Transverse colon (tissue), 4 donors: ENCODE results near the gene SLC24A3. TPM values are rescaled to one million over a fixed set of nuclear protein-coding genes. Genes with fewer than 3 reads are reported as not detected.
A peak's percentile ranks its signal among the peaks of the same experiment; 100 is the strongest.

Experiments used
- DNase-seq: peaks from one replicate; pipeline ENCODE4 v3.0.0-alpha.2; 2019
- H3K27ac ChIP-seq, 4 donors: fragments of 200-600 bp; sonication (generic); 2 replicates each; pipeline ENCODE4 v1.5.1; 2016 to 2018; ENCODE audit warnings: inconsistent platforms in 4 of 4
- H3K27me3 ChIP-seq: fragments of 200-600 bp; sonication (generic); 2 replicates; pipeline ENCODE4 v1.5.1; 2017; ENCODE audit warnings: inconsistent platforms
- H3K36me3 ChIP-seq, 4 donors: fragments of 200-600 bp; sonication (generic); 2 replicates each; pipeline ENCODE4 v1.5.1; 2017 to 2019; ENCODE audit warnings: inconsistent platforms in 4 of 4
- H3K4me1 ChIP-seq, 4 donors: fragments of 200-600 bp; sonication (generic); 2 replicates each; pipeline ENCODE4 v1.5.1; 2017 to 2020; ENCODE audit warnings: inconsistent platforms in 4 of 4
- H3K4me3 ChIP-seq, 4 donors: fragments of 200-600 bp; sonication (generic); 1 replicate in 1 of 4; 2 replicates in 3 of 4; pipeline versions ENCODE4 v1.5.1 to v1.6.1; 2017 to 2019; ENCODE audit warnings: inconsistent platforms in 4 of 4
- H3K9me3 ChIP-seq, 2 donors: fragments of 200-600 bp; sonication (generic); 2 replicates each; pipeline ENCODE4 v1.5.1; 2017 to 2019; ENCODE audit warnings: inconsistent platforms in 2 of 2
- CTCF ChIP-seq, 5 experiments: fragments of 200-600 bp in 3 of 5; fragments of 450-650 bp in 2 of 5; sonication (generic) in 3 of 5; IDR thresholded peaks; 1 replicate in 2 of 5; 2 replicates in 3 of 5; pipeline ENCODE4 v1.5.1; 2016 to 2017; ENCODE audit warnings: antibody characterized with exemption in 5 of 5, inconsistent platforms in 3 of 5, mild to moderate bottlenecking in 2 of 5, moderate library complexity in 1 of 5
- EP300 ChIP-seq: sonication (generic); formaldehyde crosslinking; IDR thresholded peaks from one replicate; pipeline ENCODE4 v1.6.1; 2017; ENCODE audit warnings: antibody characterized with exemption, low read depth
- POLR2A ChIP-seq: fragments of 450-650 bp; IDR thresholded peaks from one replicate; pipeline ENCODE4 v1.6.1; 2016; ENCODE audit warnings: antibody characterized with exemption, mild to moderate bottlenecking, moderate library complexity
- POLR2AphosphoS5 ChIP-seq, 3 donors: sonication (generic); formaldehyde crosslinking; IDR thresholded peaks; one replicate each; pipeline ENCODE4 v1.6.1; 2016; ENCODE audit warnings: antibody characterized with exemption in 3 of 3
- WGBS, 2 donors: methylation state at CpG; one replicate each; pipeline ENCODE4 v1.1.5; 2018; ENCODE audit warnings: low coverage in 1 of 2; 5-methylcytosine and 5-hydroxymethylcytosine counted together
- in situ Hi-C, 4 donors: fragments of 200-750 bp; cut with MboI; loops; one replicate each; pipeline versions ENCODE4 v1.15.0 to v1.15.1; 2017; ENCODE audit warnings: low sequenced_read_pairs in 3 of 4, low pct_ligation_motif_present in 1 of 4, low pct_unique_long_range_greater_than_20kb in 1 of 4
- intact Hi-C: fragments of 100-400 bp; cut with DNase I; formaldehyde crosslinking; loops from one replicate; pipeline ENCODE4 v1.15.1; 2023; ENCODE audit warnings: low total_unique reads
- total RNA-seq, 4 donors: library from RNA; depleted of rRNA; stranded (reverse); fragments of >200 nt; gene quantifications; one replicate each; pipeline ENCODE4 v1.1.0, GENCODE V29; 2016

SLC24A3 gene
- total RNA-seq, 4 donors from 2014 or later, result 4.4 to 6.7 (median 4.6) TPM

- DNase-seq, result no peak
- intact Hi-C loops, result no loop called here
- in situ Hi-C loops, result no loop called here
- Histone ChIP-seq H3K27me3 (no peaks in the 10 kb centered on the region), H3K4me1 (peaks cover 0 to 5% (median 0%) of the 10 kb centered on the region in 4 donors), H3K4me3 (no peak overlapping the region), H3K27ac (no peak overlapping the region), H3K9me3 (no peaks in the 10 kb centered on the region), H3K36me3 (no peaks in the 10 kb centered on the region)
- WGBS, 2 donors, result 66% methylated on average over 2 of the region's 2 CpGs; no CpG with 5 or more reads in 1 of the 2 donors
- TF ChIP-seq POLR2AphosphoS5 (IDR thresholded peaks at IDR 0.05) (no peak), EP300 (no peak), CTCF (IDR thresholded peaks at IDR 0.05) (no peak)
Observed at GRCh38 chr20:19375801-19376200, 163.4 kb downstream of the SLC24A3 start.

- in situ Hi-C loops (no loop called here), intact Hi-C loops (no loop called here)
- 82 to 88% methylated on average over 11 to 17 of the region's 17 CpGs for WGBS, 2 donors
- peaks cover 0 to 5% (median 0%) of the 10 kb centered on the region in 4 donors for H3K4me1 ChIP-seq
- no peaks in the 10 kb centered on the region for H3K36me3 ChIP-seq
- H3K4me3 ChIP-seq, result no peak overlapping the region
- H3K9me3 ChIP-seq, result no peaks in the 10 kb centered on the region
- H3K27ac ChIP-seq, result no peak overlapping the region
- TF ChIP-seq EP300 (no peak), POLR2A (no peak), POLR2AphosphoS5 (IDR thresholded peaks at IDR 0.05) (no peak), CTCF (IDR thresholded peaks at IDR 0.05) (no peak)
- DNase-seq, result no peak
- no peaks in the 10 kb centered on the region for H3K27me3 ChIP-seq
Observed at GRCh38 chr20:19376451-19377229, 164.2 kb downstream of the SLC24A3 start.

- Histone ChIP-seq H3K9me3 (no peaks in the 10 kb centered on the region), H3K4me3 (no peak overlapping the region), H3K27me3 (no peaks in the 10 kb centered on the region), H3K4me1 (peaks cover 0 to 5% (median 0%) of the 10 kb centered on the region in 4 donors), H3K27ac (peak overlapping the region in 3 of 4 donors; percentile 19 to 72 (median 22)), H3K36me3 (no peaks in the 10 kb centered on the region)
- intact Hi-C loops, result no loop called here
- no peak for TF ChIP-seq EP300
- TF ChIP-seq POLR2AphosphoS5 (IDR thresholded peaks at IDR 0.05), result peak; percentile 21 to 77 (median 37)
- TF ChIP-seq CTCF (IDR thresholded peaks at IDR 0.05), result no peak
- in situ Hi-C loops, result no loop called here
- no peak for DNase-seq
- WGBS, 2 donors, result 62 to 75% methylated on average over 3 of the region's 3 CpGs
Observed at GRCh38 chr20:19378058-19378457, 165.6 kb downstream of the SLC24A3 start.

GRCh38 chr20:19380211-19380610 is 167.8 kb downstream of the SLC24A3 start:
- TF ChIP-seq POLR2AphosphoS5 (IDR thresholded peaks at IDR 0.05) (no peak), POLR2A (no peak), EP300 (no peak), CTCF (IDR thresholded peaks at IDR 0.05) (no peak)
- Histone ChIP-seq H3K4me1 (peaks cover 0 to 5% (median 0%) of the 10 kb centered on the region in 4 donors), H3K4me3 (no peak overlapping the region), H3K36me3 (no peaks in the 10 kb centered on the region), H3K27me3 (no peaks in the 10 kb centered on the region), H3K9me3 (no peaks in the 10 kb centered on the region), H3K27ac (no peak overlapping the region)
- in situ Hi-C loops (no loop called here), intact Hi-C loops (no loop called here)
- WGBS, 2 donors, result 85 to 92% methylated on average over 6 of the region's 6 CpGs
- no peak for DNase-seq
